HG03460 (cell line): ENCODE measurements around the gene REXO4.
A peak's percentile ranks its signal among the peaks of the same experiment; 100 is the strongest.
"Not testable (repeated sequence)": the region's sequence is repeated elsewhere in the genome, so short reads cannot be mapped to it uniquely, and the experiment has no call there.

Experiments used
- ATAC-seq: cut with Tn5 transposase; IDR thresholded peaks from one replicate; pipeline ENCODE4 v1.9.1; 2021; ENCODE audit not compliant: unreplicated experiment

The REXO4 gene

DNA sequence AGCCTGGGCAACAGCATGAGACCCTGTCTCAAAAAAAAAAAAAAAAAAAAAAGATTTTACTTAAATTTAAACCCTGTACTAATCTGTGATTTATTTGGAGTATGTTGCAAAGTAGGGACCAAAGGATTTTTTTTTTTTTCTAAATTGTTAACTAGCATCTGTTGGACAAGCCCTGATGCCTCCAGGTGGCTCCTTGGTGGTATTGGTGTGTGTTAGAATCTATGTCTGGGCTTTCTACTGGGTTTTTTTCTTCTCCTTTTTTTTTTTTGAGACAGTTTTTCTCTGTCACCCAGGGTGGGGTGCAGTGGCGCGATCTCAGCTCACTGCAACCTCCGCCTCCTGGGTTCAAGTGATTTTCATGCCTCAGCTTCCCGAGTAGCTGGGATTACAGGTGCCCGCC lies 34.1 kb upstream of the REXO4 start:
- ATAC-seq: not testable (repeated sequence)

DNA sequence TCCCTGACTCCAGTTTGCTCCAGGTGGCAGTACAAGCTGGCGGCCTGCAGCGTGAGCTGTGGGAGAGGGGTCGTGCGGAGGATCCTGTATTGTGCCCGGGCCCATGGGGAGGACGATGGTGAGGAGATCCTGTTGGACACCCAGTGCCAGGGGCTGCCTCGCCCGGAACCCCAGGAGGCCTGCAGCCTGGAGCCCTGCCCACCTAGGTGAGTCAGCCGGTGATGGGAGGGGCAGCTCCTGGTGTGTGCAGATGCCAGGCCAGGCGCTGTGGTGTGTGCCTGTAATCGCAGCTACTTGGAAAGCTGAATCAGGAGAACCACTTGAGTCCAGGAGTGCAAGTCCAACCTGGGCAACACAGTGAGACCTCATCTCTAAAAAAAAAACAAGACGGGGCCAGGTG lies 31.9 kb upstream of the REXO4 start:
- no peak for ATAC-seq

DNA sequence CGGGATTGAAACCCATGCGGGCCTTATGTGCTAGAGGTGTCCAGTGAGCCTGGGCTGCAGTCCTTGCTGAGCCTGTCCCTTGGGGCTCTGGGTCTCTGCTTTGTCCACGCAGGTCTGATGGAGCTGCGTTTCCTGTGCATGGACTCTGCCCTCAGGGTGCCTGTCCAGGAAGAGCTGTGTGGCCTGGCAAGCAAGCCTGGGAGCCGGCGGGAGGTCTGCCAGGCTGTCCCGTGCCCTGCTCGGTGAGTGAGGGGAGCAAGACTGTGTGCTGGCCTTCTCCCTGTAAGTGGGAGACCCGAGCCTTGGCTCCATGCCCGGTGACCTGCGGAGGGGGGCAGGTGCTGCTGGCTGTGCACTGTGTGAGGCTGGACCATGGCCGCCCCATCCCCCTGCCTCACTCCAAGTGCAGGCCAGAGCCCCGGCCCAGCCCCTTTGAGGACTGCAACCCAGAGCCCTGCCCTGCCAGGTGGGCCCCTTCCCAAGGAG lies 30.7 kb upstream of the REXO4 start:
- ATAC-seq: no peak

DNA sequence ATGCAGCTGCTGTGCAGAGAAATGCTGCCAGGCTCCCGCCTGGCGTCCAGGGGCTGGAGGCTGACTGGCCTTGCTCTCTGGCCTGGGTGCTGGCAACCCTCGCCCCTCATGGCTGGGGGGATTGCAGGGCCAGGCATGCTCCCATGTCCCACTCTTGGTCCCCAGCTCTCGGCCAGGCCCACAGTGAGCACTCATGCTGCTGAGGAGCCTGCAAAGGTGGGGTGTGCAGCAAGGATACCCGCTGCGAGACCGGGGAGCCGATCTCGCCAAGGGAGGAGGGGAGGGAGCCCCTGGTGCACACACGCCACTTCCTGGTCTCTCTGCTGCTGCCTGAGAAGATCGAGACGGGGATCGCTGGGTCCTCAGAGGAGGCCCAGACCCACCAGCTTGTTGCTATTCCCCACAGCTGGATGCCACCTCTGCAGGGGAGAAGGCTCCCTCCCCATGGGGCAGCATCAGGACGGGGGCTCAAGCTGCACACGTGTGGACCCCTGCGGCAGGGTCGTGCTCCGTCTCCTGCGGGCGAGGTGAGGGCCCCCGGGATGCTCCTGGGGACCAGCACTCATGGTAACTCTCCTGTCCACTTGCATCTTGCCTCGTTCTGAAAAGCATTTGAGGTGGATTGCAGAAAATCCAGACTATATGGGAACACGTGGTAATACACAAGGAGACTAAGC lies 27.6 kb upstream of the REXO4 start:
- no peak for ATAC-seq

DNA sequence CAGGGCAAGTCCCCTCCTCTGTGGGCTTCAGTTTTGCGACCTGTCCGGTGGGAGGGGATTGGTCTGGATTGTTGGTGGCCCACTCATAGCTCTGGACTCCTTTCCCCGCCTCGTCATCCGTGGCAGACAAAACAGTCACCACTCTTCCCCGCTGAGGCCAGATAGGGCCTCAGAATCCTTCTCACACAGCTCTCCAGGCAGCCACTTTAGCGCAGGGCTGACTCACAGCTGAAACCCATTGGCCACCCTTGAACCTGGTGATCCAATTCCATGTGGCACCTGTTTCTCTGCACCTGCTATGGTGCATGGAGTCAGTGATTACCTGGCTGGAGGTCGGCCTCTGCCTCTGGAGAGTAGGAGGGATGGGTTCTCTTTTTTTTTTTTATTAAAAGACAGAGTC lies 26.2 kb upstream of the REXO4 start:
- ATAC-seq: no peak

DNA sequence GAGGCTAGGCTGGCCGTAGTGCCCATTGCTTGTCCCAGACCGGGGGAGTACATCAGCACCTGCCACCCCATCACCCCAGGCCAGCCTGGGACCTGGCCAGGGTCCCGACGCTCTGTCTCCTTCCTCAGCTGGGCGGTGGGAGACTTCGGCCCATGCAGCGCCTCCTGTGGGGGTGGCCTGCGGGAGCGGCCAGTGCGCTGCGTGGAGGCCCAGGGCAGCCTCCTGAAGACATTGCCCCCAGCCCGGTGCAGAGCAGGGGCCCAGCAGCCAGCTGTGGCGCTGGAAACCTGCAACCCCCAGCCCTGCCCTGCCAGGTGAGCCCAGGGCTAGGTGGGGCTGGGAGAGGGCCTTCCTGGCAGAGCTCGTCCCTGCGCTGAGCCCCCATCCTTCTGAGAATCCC lies 25.4 kb upstream of the REXO4 start:
- no peak for ATAC-seq

DNA sequence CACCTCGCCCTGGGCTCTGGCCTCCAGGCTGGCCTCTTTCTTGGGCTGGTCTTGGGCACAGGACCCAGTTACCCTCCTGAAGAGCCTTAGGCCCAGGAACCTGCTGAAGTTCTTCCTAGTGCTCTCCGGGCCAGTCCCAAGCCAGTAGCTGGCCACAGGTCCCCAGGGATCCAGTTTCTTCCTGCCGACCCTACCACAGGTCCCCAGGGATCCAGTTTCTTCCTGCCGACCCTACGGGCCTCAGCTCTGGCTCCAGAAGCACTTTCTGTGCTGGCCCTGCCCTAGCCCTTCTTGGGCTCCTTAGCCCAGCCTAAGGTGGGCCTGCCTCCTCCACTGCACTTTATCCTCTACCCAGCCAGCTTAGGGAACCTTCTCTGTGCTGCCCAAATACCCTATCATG lies 23.8 kb upstream of the REXO4 start:
- ATAC-seq: no peak

DNA sequence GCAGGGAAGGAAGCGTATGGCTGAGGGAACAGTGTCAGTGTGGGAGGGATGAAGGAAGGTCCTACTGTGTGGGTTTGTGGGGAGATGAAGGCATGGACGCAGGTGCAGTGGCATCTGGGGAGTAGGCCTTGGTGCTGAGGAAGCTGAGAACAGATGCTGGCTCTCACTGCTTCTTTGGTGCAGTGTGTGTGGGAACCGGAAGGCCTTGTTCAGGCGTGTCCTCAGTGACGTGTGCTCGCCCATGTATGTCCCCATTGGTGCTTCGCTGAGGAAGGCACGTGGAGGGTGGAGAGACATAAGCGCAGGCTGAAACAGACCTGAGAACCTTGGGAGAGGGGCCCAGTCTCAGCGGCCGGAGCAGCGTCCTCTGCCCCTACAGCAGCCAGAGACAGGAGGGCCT lies 23.1 kb upstream of the REXO4 start:
- ATAC-seq: peak; percentile 64

DNA sequence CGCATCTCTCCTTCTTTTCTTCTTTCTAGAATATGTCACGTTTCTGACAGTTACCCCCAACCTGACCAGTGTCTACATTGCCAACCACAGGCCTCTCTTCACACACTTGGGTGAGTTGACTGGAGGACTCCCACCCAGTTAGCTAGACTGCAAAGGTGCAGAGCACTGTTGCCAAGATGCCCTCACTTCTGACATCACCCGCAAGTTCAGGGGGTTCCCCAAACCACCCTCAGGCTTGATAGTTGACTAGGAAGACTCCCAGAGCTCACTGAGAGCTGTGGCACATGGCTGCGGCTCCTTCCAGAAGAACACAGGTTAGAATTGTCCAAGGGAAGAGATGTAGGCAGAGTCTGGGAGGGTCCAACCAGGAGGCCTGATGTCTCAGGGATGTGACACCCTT lies 21.5 kb upstream of the REXO4 start:
- ATAC-seq: no peak

DNA sequence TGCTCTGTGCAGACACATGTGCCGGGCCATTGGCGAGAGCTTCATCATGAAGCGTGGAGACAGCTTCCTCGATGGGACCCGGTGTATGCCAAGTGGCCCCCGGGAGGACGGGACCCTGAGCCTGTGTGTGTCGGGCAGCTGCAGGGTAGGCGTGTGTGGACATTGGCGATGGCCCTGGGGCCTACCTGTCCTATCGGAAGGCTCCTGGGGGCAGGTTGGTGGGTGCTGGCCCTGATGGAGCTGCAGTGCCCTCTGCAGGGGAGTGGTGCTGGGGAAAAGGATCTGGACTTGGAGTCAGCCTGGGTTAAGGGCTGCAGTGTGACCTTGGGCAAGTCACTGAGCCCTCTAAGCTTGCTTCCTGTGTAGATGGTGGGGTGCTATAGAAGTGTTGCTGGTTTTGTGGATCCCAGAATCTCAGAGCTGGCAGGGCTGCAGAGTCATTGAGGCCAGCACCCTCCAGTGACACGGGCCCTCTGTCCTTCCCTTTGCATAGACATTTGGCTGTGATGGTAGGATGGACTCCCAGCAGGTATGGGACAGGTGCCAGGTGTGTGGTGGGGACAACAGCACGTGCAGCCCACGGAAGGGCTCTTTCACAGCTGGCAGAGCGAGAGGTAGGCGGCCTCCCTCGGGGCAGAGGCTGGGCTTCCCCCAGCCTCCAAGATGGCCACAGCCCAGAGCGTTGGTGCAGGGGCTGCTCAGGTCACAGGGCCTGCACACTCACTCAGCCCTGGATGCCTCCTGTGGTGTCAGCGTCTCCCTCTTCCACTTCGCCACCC lies 20.1 kb upstream of the REXO4 start:
- no peak for ATAC-seq

DNA sequence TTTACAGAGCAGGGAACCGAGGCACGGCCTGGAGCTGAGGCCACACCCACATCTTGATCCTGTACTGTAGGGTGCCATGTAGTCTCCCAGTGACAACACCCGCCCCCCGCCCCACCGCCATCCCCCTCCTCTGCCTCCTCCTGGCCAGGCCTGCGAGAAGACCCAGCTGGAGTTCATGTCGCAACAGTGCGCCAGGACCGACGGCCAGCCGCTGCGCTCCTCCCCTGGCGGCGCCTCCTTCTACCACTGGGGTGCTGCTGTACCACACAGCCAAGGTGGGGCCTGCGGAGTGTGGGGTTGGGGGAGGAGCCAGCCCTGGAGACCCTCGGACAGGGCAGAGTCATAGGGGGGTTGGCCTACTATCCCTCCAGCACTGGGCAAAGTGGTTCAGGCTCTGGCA lies 18.9 kb upstream of the REXO4 start:
- ATAC-seq: no peak

DNA sequence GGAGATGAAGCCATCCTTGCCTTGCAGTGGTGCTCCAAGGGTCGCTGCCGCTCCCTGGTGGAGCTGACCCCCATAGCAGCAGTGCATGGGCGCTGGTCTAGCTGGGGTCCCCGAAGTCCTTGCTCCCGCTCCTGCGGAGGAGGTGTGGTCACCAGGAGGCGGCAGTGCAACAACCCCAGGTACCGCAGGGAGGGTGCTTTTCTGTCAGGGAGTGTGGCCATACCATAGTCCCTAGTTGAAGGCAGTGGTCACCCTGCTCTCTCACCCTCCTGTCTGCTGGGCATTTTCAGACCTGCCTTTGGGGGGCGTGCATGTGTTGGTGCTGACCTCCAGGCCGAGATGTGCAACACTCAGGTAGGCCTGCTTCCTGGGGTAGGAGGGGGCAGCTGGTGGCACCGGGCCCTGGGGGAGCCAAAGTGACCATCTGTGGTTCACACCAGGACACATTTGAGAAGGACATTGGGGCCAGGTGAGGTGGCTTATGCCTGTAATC lies 15.6 kb upstream of the REXO4 start:
- ATAC-seq: no peak

DNA sequence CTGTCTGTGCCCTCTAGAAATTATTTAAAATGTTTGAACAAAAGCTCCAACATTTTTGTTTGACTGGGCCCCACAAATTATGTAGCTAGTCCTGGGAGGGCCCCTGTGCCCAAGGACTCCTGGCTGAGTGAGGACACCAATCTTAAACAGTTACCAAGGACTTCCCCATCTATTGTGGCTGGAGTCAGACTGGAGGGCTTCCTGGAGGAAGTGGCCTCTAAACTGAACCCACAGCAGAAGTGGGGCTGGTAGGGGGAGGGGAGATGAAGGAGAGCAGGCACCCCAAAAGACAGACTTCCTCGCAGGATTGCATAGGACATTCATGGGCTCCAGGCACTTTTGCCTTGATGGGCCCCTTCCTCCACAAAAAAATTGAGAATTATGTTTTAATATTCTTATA lies 12.4 kb upstream of the REXO4 start:
- ATAC-seq: no peak

DNA sequence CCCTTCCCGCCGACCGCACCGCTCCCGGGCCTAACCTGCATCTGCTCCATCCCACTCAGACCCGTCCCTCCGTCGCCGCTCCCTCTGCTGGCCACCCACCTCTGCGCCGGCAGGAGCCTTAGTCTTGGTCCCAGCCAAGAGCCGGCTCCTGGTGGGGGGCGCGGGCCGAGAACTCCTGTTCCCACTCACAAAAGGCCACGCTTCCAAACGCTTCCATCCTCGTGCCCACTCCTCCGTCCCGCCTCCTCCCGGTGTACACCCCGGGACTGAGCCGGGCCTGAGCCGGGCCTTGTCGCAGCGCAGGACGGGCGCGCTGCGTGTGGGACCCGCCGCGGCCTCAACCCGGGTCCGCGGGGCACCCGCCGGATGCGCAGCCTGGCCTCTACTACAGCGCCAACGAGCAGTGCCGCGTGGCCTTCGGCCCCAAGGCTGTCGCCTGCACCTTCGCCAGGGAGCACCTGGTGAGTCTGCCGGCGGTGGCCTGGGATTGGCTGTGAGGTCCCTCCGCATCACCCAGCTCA lies 11.9 kb upstream of the REXO4 start:
- no peak for ATAC-seq

DNA sequence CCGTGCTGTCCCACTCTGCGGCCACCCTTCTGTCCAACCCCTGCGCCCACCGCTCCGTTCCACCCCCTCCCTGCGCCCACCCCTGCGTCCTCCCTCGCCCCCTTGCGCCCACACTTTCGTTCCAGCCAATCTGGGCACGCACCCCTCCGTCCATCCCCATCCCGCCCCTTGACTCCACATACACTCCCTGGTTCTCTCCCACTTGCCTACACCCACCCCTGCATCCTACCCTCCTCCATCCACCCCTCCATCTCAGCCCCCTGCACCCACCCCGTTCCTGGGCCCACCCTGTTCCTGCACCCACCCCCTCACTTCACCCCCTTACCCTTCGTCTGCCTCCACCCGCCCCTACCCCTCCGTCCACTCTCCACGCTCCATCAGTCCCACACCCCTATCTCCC lies 11.4 kb upstream of the REXO4 start:
- no peak for ATAC-seq

DNA sequence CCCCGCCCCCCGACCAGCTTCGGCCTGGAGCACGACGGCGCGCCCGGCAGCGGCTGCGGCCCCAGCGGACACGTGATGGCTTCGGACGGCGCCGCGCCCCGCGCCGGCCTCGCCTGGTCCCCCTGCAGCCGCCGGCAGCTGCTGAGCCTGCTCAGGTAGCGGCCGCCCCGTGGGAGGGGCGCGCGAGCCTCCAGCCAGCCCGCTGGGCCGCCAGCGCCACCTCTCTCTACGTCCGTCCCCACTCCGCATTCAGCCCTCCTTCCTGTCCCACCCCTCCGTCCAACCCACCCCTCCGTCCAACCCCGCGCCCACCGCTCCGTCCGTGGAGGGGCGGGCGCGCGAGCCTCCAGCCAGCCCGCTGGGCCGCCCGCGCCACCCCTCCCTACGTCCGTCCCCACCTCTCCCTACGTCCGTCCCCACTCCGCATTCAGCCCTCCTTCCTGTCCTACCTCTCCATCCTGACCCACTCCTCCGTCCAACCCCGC lies 10.8 kb upstream of the REXO4 start:
- no peak for ATAC-seq

DNA sequence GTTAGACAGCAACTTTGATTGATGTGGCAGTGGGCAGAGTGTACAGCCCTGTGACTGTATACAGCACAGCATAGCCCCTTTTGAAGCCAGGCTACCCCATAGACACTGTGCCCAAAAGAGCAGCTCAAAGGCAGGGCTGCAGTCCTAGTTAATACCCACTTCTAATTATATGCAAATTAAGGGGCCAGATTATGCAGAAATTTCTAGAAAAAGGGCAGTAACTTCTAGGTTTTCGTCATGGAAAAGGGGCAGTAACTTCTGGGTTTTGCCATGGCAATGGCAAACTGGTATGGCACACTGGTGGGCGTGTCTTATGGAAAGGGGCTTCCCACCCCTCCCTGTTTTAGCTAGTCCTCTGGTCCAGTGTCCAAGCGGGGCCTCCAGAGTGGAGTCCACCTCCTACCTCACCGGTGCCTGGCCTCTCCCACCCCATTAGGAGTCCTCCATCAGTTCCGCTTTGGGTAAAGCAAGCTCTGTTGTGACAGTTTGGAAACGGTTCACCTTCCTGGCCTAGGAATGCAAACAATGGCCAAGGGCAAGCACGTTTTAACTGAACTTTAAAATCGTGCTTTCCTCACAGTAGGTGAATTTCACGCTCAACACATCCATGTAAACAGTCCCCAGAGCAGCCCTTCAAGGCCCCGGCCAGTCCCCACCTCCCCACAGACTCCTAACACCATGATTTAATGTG lies 10.0 kb upstream of the REXO4 start:
- no peak for ATAC-seq

DNA sequence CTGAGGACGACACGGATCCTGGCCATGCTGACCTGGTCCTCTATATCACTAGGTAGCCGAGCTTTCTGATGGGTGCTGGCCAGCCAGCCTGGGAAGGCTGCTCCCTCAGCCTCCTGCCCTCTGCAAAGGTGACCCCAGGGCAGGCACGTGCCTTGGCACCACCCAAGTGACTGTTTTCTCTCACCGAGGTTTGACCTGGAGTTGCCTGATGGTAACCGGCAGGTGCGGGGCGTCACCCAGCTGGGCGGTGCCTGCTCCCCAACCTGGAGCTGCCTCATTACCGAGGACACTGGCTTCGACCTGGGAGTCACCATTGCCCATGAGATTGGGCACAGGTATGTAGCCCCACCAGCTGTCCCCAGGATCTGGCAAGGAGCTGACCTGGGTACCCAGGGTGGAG lies 8.2 kb upstream of the REXO4 start:
- no peak for ATAC-seq

DNA sequence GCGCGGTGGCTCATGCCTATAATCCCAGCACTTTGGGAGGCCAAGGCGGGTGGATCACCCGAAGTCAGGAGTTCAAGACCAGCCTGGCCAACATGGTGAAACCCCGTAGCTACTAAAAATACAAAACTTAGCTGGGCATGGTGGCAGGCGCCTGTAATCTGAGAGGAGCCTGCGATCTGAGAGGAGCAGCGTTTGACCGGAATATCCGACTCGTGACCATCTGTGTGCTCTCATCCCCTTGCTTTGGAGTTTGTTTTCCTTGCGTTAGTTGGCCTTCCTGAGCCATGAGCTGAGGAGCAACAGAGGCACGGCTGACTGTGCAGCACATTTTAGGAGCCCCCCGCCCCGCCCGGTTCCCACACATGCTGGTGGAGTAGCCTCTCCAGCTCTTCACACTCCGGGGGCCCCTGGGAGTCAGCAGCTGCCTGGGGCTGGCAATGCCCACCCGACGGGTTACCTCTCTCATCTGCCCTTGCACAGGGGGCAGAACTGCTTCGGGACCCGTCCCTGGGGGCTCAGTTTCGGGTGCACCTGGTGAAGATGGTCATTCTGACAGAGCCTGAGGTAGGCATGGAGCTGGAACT lies 7.3 kb upstream of the REXO4 start:
- ATAC-seq: no peak

DNA sequence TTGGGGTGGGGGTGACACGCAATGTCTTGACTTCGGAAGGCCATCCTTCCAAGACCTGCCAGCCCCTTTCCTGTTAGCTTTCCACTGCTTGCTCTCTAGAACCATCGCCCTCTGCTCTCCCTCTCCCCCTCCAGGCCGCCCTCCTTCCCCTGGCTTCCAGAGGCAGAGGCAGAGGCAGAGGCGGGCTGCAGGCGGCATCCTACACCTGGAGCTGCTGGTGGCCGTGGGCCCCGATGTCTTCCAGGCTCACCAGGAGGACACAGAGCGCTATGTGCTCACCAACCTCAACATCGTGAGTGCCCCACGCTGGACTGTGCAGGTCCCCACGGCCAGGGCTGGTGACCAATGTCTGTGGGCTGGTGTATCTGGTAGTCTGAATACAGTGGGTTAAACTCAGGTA lies 6.4 kb upstream of the REXO4 start:
- ATAC-seq: no peak

DNA sequence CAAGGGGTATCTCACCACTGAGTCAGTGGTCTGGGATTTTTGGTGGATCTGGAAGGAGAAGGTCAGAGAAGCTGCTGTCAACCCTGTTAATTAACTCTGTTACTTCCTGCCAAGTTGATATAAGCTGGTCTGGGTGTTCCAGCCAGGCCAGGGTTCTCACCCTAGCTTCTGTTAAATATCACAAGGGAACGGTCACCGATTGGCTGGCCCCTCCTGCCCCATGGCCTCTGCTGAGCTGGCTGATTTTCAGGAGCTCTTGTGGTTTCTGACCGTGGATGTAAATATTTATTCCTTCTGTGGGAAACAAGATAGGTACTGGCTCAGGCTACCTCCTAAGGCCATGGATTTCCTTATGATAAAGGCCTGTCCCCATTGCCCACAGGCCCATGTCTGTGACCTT lies 5.4 kb upstream of the REXO4 start:
- ATAC-seq: no peak
